NCI-H1092 treated with DMSO at 0.1 percent for 48 hours (cell line): ENCODE measurements around the gene SLFNL1.

ENCODE experiments used
- DNase-seq: peaks from one replicate; lab custom pipeline; 2025; lab: John Stamatoyannopoulos, UW

Gene SLFNL1

GRCh38 chr1:41021526-41022308 lies at the start of gene SLFNL1:
SLFNL1 (minus strand) TSS chr1:41021725; CDS start chr1:41020660, 1,065 bp downstream.
- DNase-seq: no peak

GRCh38 chr1:41056907-41057306 lies 35.4 kb upstream of the SLFNL1 start:
- no peak for DNase-seq

GRCh38 chr1:41053316-41053715 lies 31.8 kb upstream of the SLFNL1 start:
- DNase-seq: no peak

GRCh38 chr1:41051022-41051421 lies 29.5 kb upstream of the SLFNL1 start:
- no peak for DNase-seq

GRCh38 chr1:41048540-41048939 lies 27.0 kb upstream of the SLFNL1 start:
- DNase-seq: no peak

- DNase-seq: no peak
These were observed 24.8 kb upstream of the SLFNL1 start for GRCh38 chr1:41046347-41046775.

GRCh38 chr1:41045740-41046139 lies 24.2 kb upstream of the SLFNL1 start:
- DNase-seq: no peak

- DNase-seq: no peak
These were observed 22.7 kb upstream of the SLFNL1 start for GRCh38 chr1:41044187-41044586.

- no peak for DNase-seq
These were observed 20.2 kb upstream of the SLFNL1 start for GRCh38 chr1:41041614-41042270.

- DNase-seq: no peak
These were observed 16.6 kb upstream of the SLFNL1 start for GRCh38 chr1:41038110-41038509.

GRCh38 chr1:41037116-41037903 lies 15.8 kb upstream of the SLFNL1 start:
- no peak for DNase-seq

- DNase-seq: no peak
These were observed 11.7 kb upstream of the SLFNL1 start for GRCh38 chr1:41033272-41033671.

GRCh38 chr1:41032147-41032546 lies 10.6 kb upstream of the SLFNL1 start:
- no peak for DNase-seq

- DNase-seq: no peak
These were observed 9.5 kb upstream of the SLFNL1 start for GRCh38 chr1:41030872-41031616.

- DNase-seq: no peak
These were observed 6.6 kb upstream of the SLFNL1 start for GRCh38 chr1:41028034-41028642.

GRCh38 chr1:41025979-41026819 lies 4.7 kb upstream of the SLFNL1 start:
- no peak for DNase-seq

GRCh38 chr1:41024953-41025352 lies 3.4 kb upstream of the SLFNL1 start:
- DNase-seq: no peak

GRCh38 chr1:41023279-41023990 lies 1.9 kb upstream of the SLFNL1 start:
- peak; percentile 15 for DNase-seq

GRCh38 chr1:41022424-41022823 lies 899 bp upstream of the SLFNL1 start:
- no peak for DNase-seq

- no peak for DNase-seq
These were observed 871 bp downstream of the SLFNL1 start for GRCh38 chr1:41020654-41021053.
